H1 (cell line): ENCODE measurements around the gene TAMALIN. TPM values are rescaled to one million over a fixed set of nuclear protein-coding genes. Genes with fewer than 3 reads are reported as not detected.
A peak's percentile ranks its signal among the peaks of the same experiment; 100 is the strongest.

Experiments
- CTCF ChIA-PET: fragments of 300-600 bp; sonication (Branson Sonifier 250); formaldehyde crosslinking; loops from one replicate; lab custom pipeline; 2021; ENCODE audit not compliant: partially characterized antibody; lab: Charles Lee
- POLR2A ChIA-PET: fragments of 300-600 bp; sonication (Branson Sonifier 250); formaldehyde crosslinking; loops from one replicate; lab custom pipeline; 2021; ENCODE audit warnings: inconsistent platforms; ENCODE audit not compliant: partially characterized antibody; lab: Charles Lee
- DNase-seq, 2 experiments: peaks; one replicate each; pipeline versions ENCODE4 v3.0.0 to v3.0.0-alpha.2; 2010 to 2022; ENCODE audit warnings: low spot score in 2 of 2, low read depth in 1 of 2, mixed read lengths in 1 of 2
- FAIRE-seq: peaks from 2 replicates; lab custom pipeline; 2011; peaks lifted over from hg19 to GRCh38; lab: Jason Lieb, UNC
- H2AFZ ChIP-seq: 2 replicates; pipeline ENCODE4 v1.8.1; 2012; ENCODE audit warnings: low read length, inconsistent platforms
- H2AK5ac ChIP-seq: 2 replicates; pipeline ENCODE4 v1.6.1; 2013; ENCODE audit warnings: low read depth, low read length
- H2BK120ac ChIP-seq: replicated peaks from 2 replicates; pipeline ENCODE3; 2013; ENCODE audit warnings: low read depth, low read length, inconsistent platforms
- H2BK12ac ChIP-seq: 2 replicates; pipeline ENCODE4 v1.6.1; 2013; ENCODE audit warnings: low read depth, low read length
- H2BK15ac ChIP-seq: 2 replicates; pipeline ENCODE4 v1.6.1; 2013; ENCODE audit warnings: low read length
- H2BK20ac ChIP-seq: 2 replicates; pipeline ENCODE4 v1.6.1; 2013; ENCODE audit warnings: low read length
- H2BK5ac ChIP-seq: 2 replicates; pipeline ENCODE4 v1.6.1; 2013; ENCODE audit warnings: low read depth, low read length
- H3K14ac ChIP-seq: 2 replicates; pipeline ENCODE4 v1.6.1; 2013; ENCODE audit warnings: inconsistent platforms; ENCODE audit not compliant: insufficient read length
- H3K18ac ChIP-seq: 2 replicates; pipeline ENCODE4 v1.6.1; 2013; ENCODE audit warnings: low read length; ENCODE audit errors: extremely low read depth
- H3K23ac ChIP-seq: 2 replicates; pipeline ENCODE4 v1.6.1; 2013; ENCODE audit warnings: inconsistent platforms; ENCODE audit not compliant: insufficient read length
- H3K23me2 ChIP-seq: 2 replicates; pipeline ENCODE4 v1.6.1; 2013; ENCODE audit warnings: low read depth, low read length
- H3K27ac ChIP-seq: 2 replicates; pipeline ENCODE4 v1.6.1; 2011; ENCODE audit warnings: low read depth, low read length, inconsistent platforms
- H3K27me3 ChIP-seq, 4 experiments: replicated peaks in 1 of 4; 1 replicate in 1 of 4; 2 replicates in 3 of 4; pipeline versions ENCODE4 v1.6.1 to v1.8.1; 2011 to 2013; ENCODE audit warnings: low read length in 3 of 4, mild to moderate bottlenecking in 3 of 4, inconsistent platforms in 2 of 4, mixed read lengths in 2 of 4, moderate library complexity in 1 of 4; ENCODE audit not compliant: control insufficient read depth in 3 of 4, insufficient read depth in 3 of 4; ENCODE audit errors: extremely low read depth in 1 of 4
- H3K36me3 ChIP-seq, 4 experiments: 2 replicates each; pipeline versions ENCODE4 v1.6.1 to v1.8.1; 2011 to 2013; ENCODE audit warnings: mild to moderate bottlenecking in 4 of 4, low read length in 3 of 4, moderate library complexity in 2 of 4, control low read depth in 1 of 4, inconsistent platforms in 1 of 4; ENCODE audit not compliant: insufficient read depth in 4 of 4, control insufficient read depth in 2 of 4
- H3K4ac ChIP-seq: replicated peaks from 2 replicates; pipeline ENCODE3; 2013; ENCODE audit warnings: low read length, low read depth, mixed read lengths, inconsistent platforms; ENCODE audit not compliant: insufficient read length
- H3K4me1 ChIP-seq, 4 experiments: replicated peaks in 1 of 4; 1 replicate in 1 of 4; 2 replicates in 3 of 4; pipeline versions ENCODE4 v1.6.1 to v1.8.1; 2011 to 2013; ENCODE audit warnings: low read length in 3 of 4, inconsistent platforms in 2 of 4, mixed read lengths in 1 of 4; ENCODE audit not compliant: insufficient read depth in 4 of 4, control insufficient read depth in 3 of 4
- H3K4me2 ChIP-seq, 2 experiments: 2 replicates each; pipeline versions ENCODE4 v1.6.1 to v1.8.1; 2011 to 2013; ENCODE audit warnings: low read depth in 2 of 2, low read length in 2 of 2, control low read depth in 1 of 2, inconsistent platforms in 1 of 2, mild to moderate bottlenecking in 1 of 2; ENCODE audit not compliant: insufficient read depth in 1 of 2
- H3K4me3 ChIP-seq, 4 experiments: fragments of 200-600, 300-600 bp in 1 of 4; sonication (generic), shearing (Covaris generic), sonication (Bioruptor Twin) in 1 of 4; 2 replicates each; pipeline versions ENCODE4 v1.5.1 to v1.8.1; 2011 to 2016; ENCODE audit warnings: low read length in 4 of 4, low read depth in 3 of 4, control low read depth in 2 of 4, inconsistent platforms in 2 of 4, mild to moderate bottlenecking in 2 of 4, mixed read lengths in 1 of 4, moderate library complexity in 1 of 4; ENCODE audit not compliant: insufficient read depth in 2 of 4; ENCODE audit errors: extremely low read depth in 1 of 4
- H3K56ac ChIP-seq: replicated peaks from 2 replicates; pipeline ENCODE3; 2013; ENCODE audit warnings: low read depth, mild to moderate bottlenecking, mixed read lengths, low read length, inconsistent platforms; ENCODE audit not compliant: insufficient read length
- H3K79me1 ChIP-seq: 2 replicates; pipeline ENCODE4 v1.6.1; 2013; ENCODE audit warnings: low read depth, low read length, control low read depth
- H3K79me2 ChIP-seq, 2 experiments: 2 replicates each; pipeline versions ENCODE4 v1.6.1 to v1.8.1; 2012 to 2013; ENCODE audit warnings: low read length in 2 of 2, mild to moderate bottlenecking in 2 of 2, inconsistent platforms in 1 of 2; ENCODE audit not compliant: insufficient read depth in 2 of 2, control insufficient read depth in 1 of 2
- H3K9ac ChIP-seq, 4 experiments: replicated peaks in 1 of 4; 1 replicate in 1 of 4; 2 replicates in 3 of 4; pipeline versions ENCODE4 v1.6.1 to v1.8.1; 2011 to 2013; ENCODE audit warnings: low read depth in 3 of 4, low read length in 3 of 4, control low read depth in 2 of 4, mild to moderate bottlenecking in 2 of 4, moderate library complexity in 2 of 4, inconsistent platforms in 1 of 4; ENCODE audit errors: extremely low read depth in 1 of 4
- H3K9me3 ChIP-seq, 2 experiments: 2 replicates each; pipeline versions ENCODE4 v1.6.1 to v1.8.1; 2012 to 2013; ENCODE audit warnings: mild to moderate bottlenecking in 2 of 2, moderate library complexity in 2 of 2, control low read depth in 1 of 2, inconsistent platforms in 1 of 2, low read depth in 1 of 2, low read length in 1 of 2, mixed read lengths in 1 of 2; ENCODE audit not compliant: insufficient read depth in 2 of 2
- H4K20me1 ChIP-seq, 2 experiments: replicated peaks in 1 of 2; 2 replicates each; pipeline versions ENCODE3 to v1.8.1; 2011 to 2013; ENCODE audit warnings: inconsistent platforms in 2 of 2, low read length in 2 of 2, mild to moderate bottlenecking in 1 of 2; ENCODE audit not compliant: insufficient read depth in 2 of 2, control insufficient read depth in 1 of 2
- H4K5ac ChIP-seq: 2 replicates; pipeline ENCODE4 v1.6.1; 2013; ENCODE audit warnings: low read length, low read depth, mixed read lengths, inconsistent platforms; ENCODE audit not compliant: insufficient read length
- H4K8ac ChIP-seq: 2 replicates; pipeline ENCODE4 v1.8.0; 2013; ENCODE audit warnings: mild to moderate bottlenecking, moderate library complexity, low read length, inconsistent platforms; ENCODE audit not compliant: insufficient read depth; ENCODE audit errors: extremely low read depth
- H4K91ac ChIP-seq: replicated peaks from 2 replicates; pipeline ENCODE3; 2013; ENCODE audit warnings: low read length, mixed read lengths, inconsistent platforms; ENCODE audit not compliant: insufficient read length
- JUN ChIP-seq: IDR thresholded peaks from 2 replicates; pipeline ENCODE4 v1.6.1; 2011; ENCODE audit warnings: low read depth, mild to moderate bottlenecking, improper control_type of control experiment, low read length
- YY1 ChIP-seq: IDR thresholded peaks from 2 replicates; pipeline ENCODE4 v1.6.1; 2011; ENCODE audit warnings: low read depth, mild to moderate bottlenecking, low read length
- WGBS, 2 experiments: shearing (Covaris generic) in 1 of 2; methylation state at CpG; one replicate each; pipeline versions ENCODE4 v1.1.6 to v1.1.7; 2013 to 2015; ENCODE audit warnings: low lambda C conversion rate in 2 of 2, mixed read lengths in 2 of 2, inconsistent platforms in 1 of 2, low coverage in 1 of 2, missing lambda C conversion rate in 1 of 2; ENCODE audit not compliant: insufficient replicate concordance in 2 of 2, insufficient coverage in 1 of 2, insufficient read length in 1 of 2; ENCODE audit errors: extremely low coverage in 1 of 2, missing lambda C conversion rate in 1 of 2; 5-methylcytosine and 5-hydroxymethylcytosine counted together
- polyA plus RNA-seq, 7 experiments: library from polyadenylated mRNA; depleted of rRNA in 3 of 7; stranded (reverse) in 5 of 7; unstranded in 2 of 7; fragments of >200 nt in 5 of 7; fragments of 200-250 nt in 2 of 7; gene quantifications; 1 replicate in 5 of 7; 2 replicates in 1 of 7; 4 replicates in 1 of 7; pipeline versions ENCODE4 v1.2.1 to v1.2.3, GENCODE V29; 2011 to 2013; ENCODE audit warnings: missing spikeins in 2 of 7, mixed read lengths in 2 of 7
- total RNA-seq: library from RNA; stranded (reverse); fragmentation: NEBNext Ultra II Directional; extraction: Animal tissue kit (Norgen Biotek cat#: 25700); gene quantifications from 2 replicates; pipeline ENCODE4 v1.2.1, GENCODE V29; 2021

The TAMALIN gene
- total and polyA plus RNA-seq, 2 of the 8 experiments (the other 6 are each of a cell fraction or from before 2014, with no cell fraction given) = 2.6 to 4.9 TPM

DNA sequence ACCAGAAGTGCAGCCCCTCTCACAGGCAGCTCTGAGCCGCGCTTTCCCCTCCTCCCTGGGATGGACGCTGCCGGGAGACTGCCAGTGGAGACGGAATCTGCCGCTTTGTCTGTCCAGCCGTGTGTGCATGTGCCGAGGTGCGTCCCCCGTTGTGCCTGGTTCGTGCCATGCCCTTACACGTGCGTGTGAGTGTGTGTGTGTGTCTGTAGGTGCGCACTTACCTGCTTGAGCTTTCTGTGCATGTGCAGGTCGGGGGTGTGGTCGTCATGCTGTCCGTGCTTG lies 12.3 kb upstream of the TAMALIN start:
- ChIA-PET CTCF (interaction anchor here (0.8 to 38.2 kb wide), 13 partner anchors 9 to 154 kb away, joined by 3 to 1249 read pairs (median 18); partner anchors contain the start of gene TAMALIN), POLR2A (interaction anchor here (0.8 to 3.6 kb wide), 6 partner anchors 10 to 43 kb away, joined by 3 to 18 read pairs (median 6); partner anchors contain the start of genes ACVR1B and TAMALIN)
- no peaks in the 10 kb centered on the region for H3K9me3 ChIP-seq
- no peak overlapping the region for H3K18ac ChIP-seq
- H3K4me3 ChIP-seq = no peak overlapping the region
- H2BK12ac ChIP-seq = peak overlapping the region; percentile 92; the same call in 1 of the 2 replicates
- H3K4ac ChIP-seq = no peak overlapping the region
- H2BK120ac ChIP-seq = no peak overlapping the region
- H3K14ac ChIP-seq = no peak overlapping the region
- H3K56ac ChIP-seq = no peak overlapping the region
- no peak overlapping the region for H2BK20ac ChIP-seq
- 93% methylated on average over 17 of the region's 17 CpGs; no CpG with 5 or more reads in 1 of the 2 experiments for WGBS, 2 experiments
- H3K79me1 ChIP-seq = no peaks in the 10 kb centered on the region
- DNase-seq (no peak), FAIRE-seq (no peak)
- H2BK5ac ChIP-seq = no peak overlapping the region
- H2AK5ac ChIP-seq = peak overlapping the region; percentile 95; the same call in 1 of the 2 replicates
- H3K9ac ChIP-seq = no peak overlapping the region
- H3K4me2 ChIP-seq = no peak overlapping the region
- peaks cover 0 to 2% (median under 1%) of the 10 kb centered on the region in 4 experiments; a peak in 3 of 7 replicates for H3K4me1 ChIP-seq
- H3K23me2 ChIP-seq = peaks cover 2% of the 10 kb centered on the region; the same call in 1 of the 2 replicates
- H3K36me3 ChIP-seq = peaks cover 0 to 14% (median 2%) of the 10 kb centered on the region in 4 experiments; a peak in 5 of 8 replicates
- H4K8ac ChIP-seq = no peak overlapping the region
- no peak overlapping the region for H4K5ac ChIP-seq
- no peaks in the 10 kb centered on the region for H3K79me2 ChIP-seq
- H4K20me1 ChIP-seq = peaks cover 0 to 2% of the 10 kb centered on the region in 2 experiments
- H3K27me3 ChIP-seq = no peaks in the 10 kb centered on the region
- no peak overlapping the region for H3K27ac ChIP-seq
- peak overlapping the region; percentile 92; the same call in 1 of the 2 replicates for H2BK15ac ChIP-seq
- no peak overlapping the region for H4K91ac ChIP-seq
- H3K23ac ChIP-seq = no peak overlapping the region
- H2AFZ ChIP-seq = no peak overlapping the region
- TF ChIP-seq YY1 (no peak), JUN (no peak)
